ENCODE results near the gene GOSR2.

GOSR2 gene

DNA sequence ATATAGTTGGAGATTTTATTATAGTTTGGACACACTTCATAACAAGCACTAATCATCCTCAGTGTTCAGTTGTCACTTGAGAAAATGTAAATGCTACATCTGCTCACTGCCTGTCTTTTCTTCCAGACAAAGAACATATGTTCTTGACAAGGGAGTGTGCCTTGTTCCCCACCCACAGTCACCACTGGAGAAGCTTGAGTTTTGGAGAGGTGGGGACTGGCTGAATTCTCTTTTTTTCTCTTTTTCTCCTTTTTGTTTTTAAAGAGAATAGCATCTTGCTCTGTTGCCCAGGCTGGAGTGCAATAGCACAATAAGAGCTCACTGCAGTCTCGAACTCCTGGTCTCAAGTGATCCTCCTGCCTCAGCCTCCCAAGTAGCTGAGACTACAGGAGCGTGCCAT is 40.6 kb downstream of the GOSR2 start:
- ChIA-PET CTCF (interaction anchor here (1.3 to 7.8 kb wide), 2 partner anchors 20 to 35 kb away, joined by 3 to 50 read pairs; no protein-coding TSS in a partner anchor), POLR2A (no interaction called here)
- DNase-seq (ENCODE audit: low read depth, low spot score) = no peak
- no peak overlapping the region for H3K4me3 ChIP-seq (ENCODE audit: low read depth, low read length)
- TF ChIP-seq, protein P1, sequence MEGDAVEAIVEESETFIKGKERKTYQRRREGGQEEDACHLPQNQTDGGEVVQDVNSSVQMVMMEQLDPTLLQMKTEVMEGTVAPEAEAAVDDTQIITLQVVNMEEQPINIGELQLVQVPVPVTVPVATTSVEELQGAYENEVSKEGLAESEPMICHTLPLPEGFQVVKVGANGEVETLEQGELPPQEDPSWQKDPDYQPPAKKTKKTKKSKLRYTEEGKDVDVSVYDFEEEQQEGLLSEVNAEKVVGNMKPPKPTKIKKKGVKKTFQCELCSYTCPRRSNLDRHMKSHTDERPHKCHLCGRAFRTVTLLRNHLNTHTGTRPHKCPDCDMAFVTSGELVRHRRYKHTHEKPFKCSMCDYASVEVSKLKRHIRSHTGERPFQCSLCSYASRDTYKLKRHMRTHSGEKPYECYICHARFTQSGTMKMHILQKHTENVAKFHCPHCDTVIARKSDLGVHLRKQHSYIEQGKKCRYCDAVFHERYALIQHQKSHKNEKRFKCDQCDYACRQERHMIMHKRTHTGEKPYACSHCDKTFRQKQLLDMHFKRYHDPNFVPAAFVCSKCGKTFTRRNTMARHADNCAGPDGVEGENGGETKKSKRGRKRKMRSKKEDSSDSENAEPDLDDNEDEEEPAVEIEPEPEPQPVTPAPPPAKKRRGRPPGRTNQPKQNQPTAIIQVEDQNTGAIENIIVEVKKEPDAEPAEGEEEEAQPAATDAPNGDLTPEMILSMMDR (IDR thresholded peaks at IDR 0.05; ENCODE audit: insufficient read depth, low read length, missing control alignments) = no peak

DNA sequence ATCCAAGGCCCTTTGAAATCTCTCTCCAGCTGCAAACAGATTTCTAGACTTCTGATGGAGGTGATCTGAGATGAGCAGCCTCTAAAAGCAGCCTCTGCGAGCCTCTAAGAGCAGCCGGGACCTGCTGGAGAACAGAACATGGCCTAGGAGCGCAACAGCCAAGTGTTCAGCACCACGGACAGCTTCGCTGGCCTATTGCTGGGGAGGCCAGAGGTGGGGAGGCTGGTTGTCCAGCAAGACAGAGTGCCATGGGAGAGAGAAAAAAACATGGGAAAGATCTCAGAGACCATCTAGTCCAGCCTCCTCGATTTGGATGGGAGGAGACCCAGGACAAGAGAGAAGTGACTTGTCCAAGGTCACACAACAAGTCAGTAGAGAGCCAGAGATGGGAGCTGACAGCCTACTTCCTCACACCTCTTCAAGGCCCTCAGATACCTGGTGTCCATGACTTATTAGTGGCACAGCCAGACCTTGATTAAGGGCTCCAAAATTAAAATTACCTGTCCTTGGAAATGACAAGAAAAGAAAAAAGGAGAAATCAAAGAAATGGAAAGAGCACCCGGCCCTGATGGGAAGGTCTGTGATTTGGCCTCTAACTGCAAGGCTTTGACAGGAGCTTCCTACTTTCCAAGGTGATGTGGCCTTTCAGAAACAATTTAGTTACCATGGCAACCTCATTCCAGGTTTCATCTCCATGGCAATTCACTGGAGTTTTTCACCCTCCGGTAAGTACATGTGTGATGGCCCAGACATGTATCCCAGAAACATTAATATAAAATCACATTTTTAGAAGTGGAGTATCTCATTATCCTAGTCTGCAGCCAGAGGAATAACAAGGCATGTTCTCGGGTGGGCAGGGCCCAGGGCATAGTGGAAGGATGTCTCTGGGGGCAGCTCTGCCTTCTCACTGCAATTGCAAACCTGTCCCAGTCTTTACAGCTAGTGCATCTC is 41.6 kb downstream of the GOSR2 start:
- ChIA-PET POLR2A (no interaction called here), CTCF (interaction anchor here (7.8 kb wide), 1 partner anchor 21 kb away, joined by 50 read pairs; no protein-coding TSS in a partner anchor)
- TF ChIP-seq, protein P1 (IDR thresholded peaks at IDR 0.05; ENCODE audit: insufficient read depth, low read length, missing control alignments) = no peak
- no peak for DNase-seq (ENCODE audit: low read depth, low spot score)
- H3K4me3 ChIP-seq (ENCODE audit: low read depth, low read length) = no peak overlapping the region

DNA sequence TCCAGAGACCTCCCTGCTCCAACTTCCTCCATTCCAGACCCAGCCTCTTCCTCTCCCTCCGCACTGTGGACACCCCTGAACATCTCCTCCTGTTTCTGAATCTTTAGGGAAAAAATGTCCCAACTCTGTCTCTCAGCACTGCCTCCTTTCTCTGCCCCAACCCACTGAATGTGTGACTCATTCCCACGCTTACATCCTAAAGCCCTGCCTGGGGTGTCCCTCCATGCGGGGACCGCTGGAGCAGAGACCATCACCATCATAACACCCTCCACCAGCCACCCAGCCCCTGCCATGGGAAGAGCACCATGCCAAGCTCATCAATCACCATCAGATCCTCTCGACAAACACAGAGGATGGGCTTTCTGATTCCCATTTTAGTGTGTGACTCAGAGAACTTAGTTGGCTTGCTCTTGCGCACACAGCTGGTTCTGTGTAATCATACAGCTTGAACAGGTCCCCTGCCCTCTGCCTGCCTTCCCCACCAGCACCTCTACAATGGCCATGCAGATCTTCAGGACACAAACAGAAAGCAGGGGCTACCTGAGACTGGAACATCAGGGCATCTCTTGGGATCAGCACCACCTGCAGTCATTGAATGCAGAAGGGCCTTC is 45.4 kb downstream of the GOSR2 start:
- H3K4me3 ChIP-seq (ENCODE audit: low read depth, low read length) = no peak overlapping the region
- POLR2A ChIA-PET = no interaction called here
- CTCF ChIA-PET = no interaction called here
- no peak for DNase-seq (ENCODE audit: low read depth, low spot score)
- TF ChIP-seq, protein P1 (IDR thresholded peaks at IDR 0.05; ENCODE audit: insufficient read depth, low read length, missing control alignments) = no peak

DNA sequence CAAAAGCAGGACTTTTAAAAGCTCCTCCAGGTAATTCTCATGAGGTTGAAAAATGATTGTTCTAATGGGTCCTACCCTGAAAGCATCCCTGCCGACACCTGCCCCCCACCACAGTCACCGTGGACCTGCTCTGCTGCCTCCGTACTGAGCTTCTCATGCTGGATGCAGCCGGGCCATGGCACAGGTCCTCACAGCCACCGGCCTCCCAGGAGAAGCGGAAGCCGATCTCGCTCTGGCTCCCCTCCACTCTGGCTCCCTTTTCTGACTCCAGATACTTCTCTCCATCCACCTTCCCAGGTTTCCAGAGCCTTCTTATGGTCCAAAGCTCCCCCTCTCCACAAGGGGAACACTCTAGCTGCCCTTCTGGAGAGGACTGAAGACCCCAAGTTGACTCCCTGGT is 45.9 kb downstream of the GOSR2 start:
- ChIA-PET POLR2A (no interaction called here), CTCF (interaction anchor here (1.5 kb wide), 1 partner anchor 26 kb away, joined by 4 read pairs; no protein-coding TSS in a partner anchor)
- TF ChIP-seq, protein P1 (IDR thresholded peaks at IDR 0.05; ENCODE audit: insufficient read depth, low read length, missing control alignments) = no peak
- H3K4me3 ChIP-seq (ENCODE audit: low read depth, low read length) = no peak overlapping the region
- no peak for DNase-seq (ENCODE audit: low read depth, low spot score)

DNA sequence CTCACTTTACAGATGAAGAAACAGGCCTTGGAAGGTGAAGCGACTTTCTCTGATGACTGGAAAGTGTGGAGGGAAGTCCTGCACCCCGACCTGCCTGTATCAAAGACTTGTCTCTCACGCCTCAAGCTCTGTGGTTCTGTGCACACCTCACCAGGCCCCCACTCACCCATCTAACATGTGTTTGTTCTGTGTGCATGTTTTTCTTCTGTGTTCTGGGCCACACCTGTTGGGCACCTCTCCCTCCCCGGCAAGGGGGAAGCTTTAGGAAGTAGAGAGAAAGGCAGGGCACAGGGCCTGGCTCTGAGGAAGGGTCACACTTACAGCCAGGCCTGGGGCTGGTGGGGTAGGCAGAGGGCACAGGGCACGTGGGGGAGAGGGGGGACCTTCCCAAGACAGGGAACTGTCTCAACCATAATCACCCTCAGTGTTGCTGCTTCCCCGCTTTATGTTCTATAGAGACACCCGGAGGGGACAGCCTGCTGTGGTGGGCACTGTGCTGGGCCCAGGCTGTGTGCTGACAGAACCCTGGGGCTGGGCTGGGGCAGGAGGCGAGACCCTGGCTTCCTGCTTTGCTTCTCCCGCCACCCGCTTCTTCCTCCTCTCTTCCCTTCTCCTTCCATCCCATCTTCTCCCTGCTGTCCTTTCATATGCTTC is 48.8 kb downstream of the GOSR2 start:
- POLR2A ChIA-PET = no interaction called here
- H3K4me3 ChIP-seq (ENCODE audit: low read depth, low read length) = no peak overlapping the region
- DNase-seq (ENCODE audit: low read depth, low spot score) = no peak
- CTCF ChIA-PET = interaction anchor here (1.0 to 1.2 kb wide), 3 partner anchors 20 to 30 kb away, joined by 3 to 5 read pairs (median 3); no protein-coding TSS in a partner anchor
- TF ChIP-seq, protein P1 (IDR thresholded peaks at IDR 0.05; ENCODE audit: insufficient read depth, low read length, missing control alignments) = no peak
